Mucosa of gallbladder (tissue), 1 donor: ENCODE results near the gene SERPINA4. TPM values are rescaled to one million over a fixed set of nuclear protein-coding genes. Genes with fewer than 3 reads are reported as not detected.
"Not testable (repeated sequence)": the region's sequence is repeated elsewhere in the genome, so short reads cannot be mapped to it uniquely, and the experiment has no call there.

ENCODE experiments used
- DNase-seq: peaks from one replicate; pipeline ENCODE4 v3.0.0-alpha.2; 2020; ENCODE audit warnings: low spot score
- total RNA-seq: library from RNA; stranded (reverse); gene quantifications from one replicate; pipeline ENCODE4 v1.2.1, GENCODE V29; 2021
- donor health status: DM: no; HTN: no; CAD: no.

SERPINA4 gene
- total RNA-seq, 1 donor from 2014 or later: 133 TPM

DNA sequence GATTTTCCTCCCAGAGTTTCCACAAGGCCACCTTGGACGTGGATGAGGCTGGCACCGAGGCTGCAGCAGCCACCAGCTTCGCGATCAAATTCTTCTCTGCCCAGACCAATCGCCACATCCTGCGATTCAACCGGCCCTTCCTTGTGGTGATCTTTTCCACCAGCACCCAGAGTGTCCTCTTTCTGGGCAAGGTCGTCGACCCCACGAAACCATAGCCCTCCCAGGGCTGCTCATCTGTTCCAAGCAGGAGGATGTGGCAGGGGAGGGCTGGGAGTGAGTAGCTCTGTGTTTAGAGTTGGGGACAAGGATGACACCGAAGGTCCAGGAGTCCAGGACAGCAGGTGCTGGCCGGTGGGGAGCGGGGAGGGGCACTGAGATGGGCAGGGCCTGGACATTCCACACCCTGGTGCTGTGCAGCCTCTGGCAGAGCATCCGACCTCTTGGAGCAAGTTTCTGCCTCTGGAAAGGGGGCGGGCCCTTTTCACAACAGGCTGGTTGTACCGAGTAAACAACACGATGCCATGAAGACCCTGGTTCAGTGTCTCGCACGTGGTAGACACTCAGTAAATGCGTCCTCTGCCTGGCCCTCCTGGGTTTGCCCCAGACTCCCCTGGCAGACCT lies 8.2 kb downstream of the SERPINA4 start:
- no peak for DNase-seq

DNA sequence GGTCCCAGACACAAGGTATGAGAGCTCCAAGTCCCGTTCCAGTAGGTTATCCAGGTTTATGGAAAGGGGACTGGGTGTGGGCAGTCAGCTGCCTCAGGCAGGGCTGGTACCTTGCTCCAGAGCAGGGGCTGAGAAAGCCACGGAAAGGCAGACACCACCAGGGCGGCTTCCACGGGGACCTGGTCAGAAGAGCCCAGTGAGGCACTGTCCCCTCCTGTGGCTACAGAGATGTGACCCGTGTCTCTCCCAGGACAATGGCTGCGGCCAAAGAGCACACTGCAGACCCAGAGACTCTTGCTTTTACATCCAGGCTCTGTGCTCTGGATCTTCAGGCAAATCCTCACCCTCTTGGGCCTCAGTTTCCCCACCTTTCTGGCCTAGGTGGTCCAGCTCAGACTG lies 8.8 kb downstream of the SERPINA4 start:
- DNase-seq: no peak

DNA sequence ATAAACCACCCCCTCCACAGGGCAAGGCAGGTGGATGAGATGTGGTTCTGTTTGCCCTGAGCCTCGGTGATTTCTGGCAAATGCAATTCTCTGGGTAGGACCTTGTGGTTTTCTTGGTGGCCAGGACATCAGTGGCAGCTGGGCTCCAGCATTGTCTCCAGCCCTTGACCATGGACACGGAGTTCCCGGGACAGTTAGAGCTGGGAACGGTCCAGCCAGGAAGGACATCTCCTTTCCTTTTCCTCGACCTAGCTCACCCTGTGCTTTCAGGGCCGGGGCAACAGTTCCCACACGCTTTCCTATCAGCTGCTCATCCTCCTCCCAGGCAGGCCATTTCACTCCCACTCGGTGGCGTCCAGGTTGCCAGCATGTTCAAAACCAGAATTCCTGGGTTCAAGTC lies 9.2 kb downstream of the SERPINA4 start:
- DNase-seq: no peak

DNA sequence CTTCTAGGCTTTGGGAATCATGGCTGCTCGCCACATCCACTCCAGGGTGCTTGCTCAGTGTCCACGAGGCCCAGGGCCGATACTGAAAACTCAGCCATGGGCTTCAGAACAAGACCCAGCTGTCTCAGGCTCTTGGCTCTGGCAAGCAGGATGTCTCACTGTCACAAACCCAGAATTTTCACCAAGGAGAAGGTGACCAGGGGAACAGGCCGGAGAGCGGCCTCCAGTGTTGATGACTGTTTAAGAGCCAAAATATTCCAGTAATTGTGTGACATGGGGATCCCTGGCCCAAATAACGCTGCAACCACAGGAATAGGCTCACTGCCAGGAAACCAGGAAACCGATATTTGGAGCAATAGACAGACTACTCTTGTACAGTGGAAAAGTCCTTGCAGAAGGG lies 10.2 kb downstream of the SERPINA4 start:
- no peak for DNase-seq

DNA sequence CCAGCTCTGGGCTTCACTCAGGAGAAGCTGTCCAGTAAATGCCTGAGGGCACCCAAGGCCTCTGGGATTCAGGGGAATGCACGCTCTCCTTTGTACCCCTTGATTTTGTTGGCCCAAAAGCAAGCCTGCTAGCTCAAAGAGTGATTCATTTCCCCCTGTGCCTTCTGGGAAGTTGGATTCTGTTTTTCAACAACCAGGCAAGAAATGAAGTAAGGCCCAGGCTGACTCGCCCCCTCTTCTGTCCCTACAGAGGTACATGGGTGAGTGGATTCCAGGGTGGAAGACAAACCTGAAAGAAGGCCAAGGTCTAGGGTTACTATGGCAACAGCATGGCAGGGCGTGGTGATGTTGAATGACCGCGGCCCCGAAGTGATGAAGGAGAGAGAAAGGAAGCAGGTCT lies 10.7 kb downstream of the SERPINA4 start:
- no peak for DNase-seq

DNA sequence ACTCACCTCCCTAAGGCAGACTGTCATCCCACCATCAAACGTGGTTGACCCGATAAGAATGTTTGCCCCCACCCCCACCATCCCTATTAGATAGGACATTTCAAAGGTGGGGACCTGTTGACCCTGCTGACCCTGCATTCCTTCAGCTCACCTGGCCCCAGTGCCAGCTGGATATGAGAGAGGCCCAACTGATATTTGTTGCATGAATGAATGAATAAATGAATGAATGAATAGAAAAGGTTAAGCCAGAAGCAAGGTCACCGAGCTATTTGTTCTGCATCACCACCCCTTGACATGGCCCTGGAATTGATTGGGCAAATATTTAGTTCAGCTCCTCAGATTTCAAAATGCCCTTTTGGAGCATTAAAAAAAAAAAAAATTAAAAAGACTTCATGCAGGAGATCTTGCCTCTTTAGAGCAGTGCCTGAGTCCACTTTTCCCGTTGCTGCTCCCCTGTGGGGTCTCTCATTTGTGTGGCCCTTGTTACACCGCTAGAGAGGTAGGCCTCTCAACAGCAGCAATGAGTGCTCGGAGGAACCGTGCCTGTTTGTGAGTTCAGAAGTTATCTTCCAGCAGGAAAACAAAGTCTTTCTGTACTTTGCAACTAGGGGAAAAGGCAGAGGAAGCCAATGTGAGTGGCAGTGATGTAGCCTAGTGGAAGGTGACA lies 11.5 kb downstream of the SERPINA4 start:
- DNase-seq: no peak

DNA sequence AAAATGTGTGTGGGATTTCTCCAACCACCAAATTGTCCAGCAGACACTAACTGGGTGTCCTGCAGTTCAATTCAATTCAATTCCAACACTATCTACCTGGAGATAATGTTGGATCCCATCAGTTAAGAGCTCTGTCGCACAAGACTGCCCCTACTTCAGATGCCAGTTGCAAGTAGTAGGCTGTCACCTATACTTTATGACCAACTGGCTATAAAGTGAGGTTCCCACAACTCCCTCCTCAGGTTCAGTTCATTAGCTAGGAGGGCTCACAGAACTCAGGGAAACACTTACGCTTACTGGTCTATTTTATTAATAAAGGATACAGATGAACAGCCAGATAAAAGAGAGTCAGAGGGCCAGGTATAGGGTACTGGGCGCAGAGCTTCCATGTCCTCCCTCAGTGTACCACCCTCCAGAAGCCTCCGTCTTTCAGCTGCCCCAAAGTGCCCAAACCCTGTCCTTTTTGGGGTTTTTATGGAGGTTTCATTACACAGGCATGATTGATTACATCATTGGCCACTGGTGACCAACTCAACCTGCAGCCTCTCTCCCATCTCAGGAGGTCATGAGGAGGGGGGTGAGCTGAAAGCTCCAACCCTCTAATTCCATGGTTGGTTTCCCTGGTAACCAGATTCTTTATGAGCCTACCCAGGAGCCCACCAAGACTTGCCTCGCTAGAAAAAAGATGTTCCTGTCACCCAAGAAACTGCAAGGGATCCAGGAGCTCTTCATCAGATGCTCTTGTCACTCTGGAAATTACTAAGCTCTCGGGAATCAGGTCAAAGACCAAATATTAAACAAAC lies 12.4 kb downstream of the SERPINA4 start:
- DNase-seq: no peak

DNA sequence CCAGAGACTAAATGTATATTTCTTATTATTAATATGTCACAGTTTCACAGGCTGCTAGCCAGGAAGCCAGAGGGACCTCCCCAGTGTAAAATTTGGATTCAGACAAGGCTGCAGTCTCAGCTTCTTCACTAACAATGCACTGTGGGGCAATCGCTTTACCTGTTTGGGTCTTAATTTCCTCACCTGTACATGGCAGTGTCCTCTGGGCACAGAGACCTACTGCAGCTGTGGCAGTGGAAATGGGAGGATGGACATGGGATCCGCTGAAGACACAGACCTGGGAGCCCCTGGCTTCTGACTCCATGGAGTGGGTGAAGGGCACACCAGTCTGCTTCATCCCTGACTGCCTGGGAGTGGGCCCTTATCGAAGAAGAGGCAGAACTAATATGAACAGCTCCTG lies 13.1 kb downstream of the SERPINA4 start:
- DNase-seq: no peak

DNA sequence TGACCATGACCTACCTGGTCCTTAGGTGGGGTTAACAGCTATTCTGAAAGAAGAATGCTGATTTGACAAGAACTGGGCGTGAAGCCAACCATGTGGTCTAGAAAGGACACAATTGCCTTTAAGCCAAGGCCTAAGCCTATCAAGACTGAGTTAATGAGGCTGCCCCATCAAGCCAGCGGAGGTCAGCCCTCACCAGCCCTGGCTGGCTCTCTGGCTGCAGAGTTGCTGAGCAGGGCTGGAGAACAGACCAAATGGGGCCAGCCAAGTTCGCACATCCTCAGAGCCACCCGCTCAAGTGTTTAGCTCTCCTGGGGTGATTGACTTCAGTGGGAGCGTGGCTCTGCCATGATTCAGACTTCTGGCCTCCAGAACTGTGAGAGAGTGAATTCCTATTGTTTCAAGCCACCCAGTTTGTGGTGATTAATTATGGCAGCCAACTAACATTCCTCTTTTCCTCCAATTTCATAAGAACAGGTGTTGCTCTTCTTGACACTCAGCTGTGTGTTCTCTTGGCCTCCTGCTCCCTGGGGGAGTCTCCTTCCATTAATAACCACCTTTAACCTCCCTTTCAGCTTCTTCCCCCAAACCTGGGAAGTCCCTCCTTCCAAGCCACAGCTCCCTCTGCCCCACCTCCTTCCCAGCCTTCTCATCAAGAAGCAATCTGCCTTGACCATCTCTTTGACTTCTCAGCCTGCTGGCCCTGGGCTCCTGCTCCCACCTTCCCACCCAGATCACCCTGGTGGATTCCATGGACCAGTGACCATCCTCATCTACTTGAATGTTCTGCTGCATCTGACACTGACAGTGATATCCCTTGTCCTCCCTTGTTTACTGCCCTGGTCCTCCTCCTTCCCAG lies 14.7 kb downstream of the SERPINA4 start:
- DNase-seq: no peak

DNA sequence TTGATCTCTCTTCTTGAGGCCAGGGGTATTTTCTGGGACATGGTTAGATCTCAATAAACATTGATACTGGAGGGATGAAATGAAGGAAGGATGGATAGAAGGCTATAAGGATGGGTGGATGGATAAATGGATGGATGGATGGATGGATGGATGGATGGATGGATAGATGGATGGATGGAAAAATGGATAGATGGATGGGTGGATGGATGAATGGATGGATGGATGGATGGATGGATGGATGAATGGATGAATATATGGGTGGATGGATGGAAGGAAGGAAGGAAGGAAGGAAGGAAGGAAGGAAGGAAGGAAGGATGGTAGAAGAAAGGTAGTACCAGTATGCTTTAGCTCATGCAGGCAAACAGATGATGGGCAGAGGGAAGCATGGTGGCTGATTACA lies 16.2 kb downstream of the SERPINA4 start:
- not testable (repeated sequence) for DNase-seq

DNA sequence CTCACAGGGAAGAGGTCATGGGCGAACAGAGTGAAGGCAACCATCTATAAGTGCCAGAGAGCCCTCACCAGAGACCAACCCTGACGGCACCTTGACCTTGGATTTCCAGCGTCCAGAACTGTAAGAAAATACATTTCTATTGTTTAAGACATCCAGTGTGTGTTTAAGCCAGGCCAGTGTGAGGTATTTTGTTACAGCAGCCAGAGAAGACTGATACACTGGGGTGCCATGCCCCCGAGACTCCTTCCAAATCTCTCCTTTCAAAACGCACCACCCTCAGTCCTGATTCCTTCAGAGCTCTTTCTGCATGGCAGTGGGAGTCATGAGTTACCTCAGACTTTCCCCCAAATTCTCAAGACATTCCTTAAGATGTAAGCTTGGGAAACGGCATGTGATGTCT lies 17.5 kb downstream of the SERPINA4 start:
- DNase-seq: no peak

DNA sequence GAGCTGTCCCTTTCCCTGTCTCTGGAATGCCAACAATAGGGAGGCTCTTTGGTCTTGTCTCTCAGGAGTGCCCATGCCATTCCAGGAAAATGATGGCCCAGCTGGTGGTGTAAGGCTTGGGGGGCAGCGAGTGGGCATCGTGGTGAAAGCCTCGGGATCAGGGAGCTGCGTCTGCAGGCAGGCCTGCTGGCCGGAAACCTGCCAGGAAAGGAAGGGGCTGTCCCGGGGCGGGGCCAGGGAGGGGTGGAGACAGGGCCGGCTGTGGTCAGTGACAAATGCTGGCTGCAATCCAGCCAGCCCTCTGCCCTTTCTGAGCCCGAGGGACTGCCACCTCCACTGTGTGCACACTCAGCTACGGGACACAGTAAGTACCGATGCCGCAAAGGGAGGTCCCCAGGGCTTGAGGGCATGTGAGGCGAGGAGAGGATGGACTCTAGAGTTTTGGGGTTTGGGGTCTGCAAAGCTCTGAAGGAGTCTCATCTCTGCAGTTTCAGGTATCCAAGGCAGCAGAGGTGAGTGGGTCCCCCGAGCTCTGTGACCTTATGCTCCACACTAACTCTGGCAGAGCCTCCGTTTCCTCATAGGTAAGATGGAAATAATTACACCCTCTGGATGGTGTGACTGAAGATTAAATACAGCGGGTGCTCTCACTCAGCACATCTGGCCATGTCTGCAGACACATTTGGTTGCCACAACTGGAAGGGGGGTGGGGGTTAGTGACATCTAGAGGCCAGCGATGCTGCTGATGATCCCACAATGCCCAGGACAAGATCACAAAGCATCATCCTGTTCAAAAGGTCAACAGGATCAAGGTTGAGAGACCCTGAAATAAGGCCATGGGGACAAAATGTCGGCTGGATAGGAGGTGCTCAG lies 20.1 kb downstream of the SERPINA4 start, which contains the start of gene SERPINA5:
Gene SERPINA5 (plus strand): TSS at position 300 of the 873 bp plus-strand sequence. CDS start 5,937 bp downstream, outside the sequence.
- DNase-seq: peak; percentile 82

DNA sequence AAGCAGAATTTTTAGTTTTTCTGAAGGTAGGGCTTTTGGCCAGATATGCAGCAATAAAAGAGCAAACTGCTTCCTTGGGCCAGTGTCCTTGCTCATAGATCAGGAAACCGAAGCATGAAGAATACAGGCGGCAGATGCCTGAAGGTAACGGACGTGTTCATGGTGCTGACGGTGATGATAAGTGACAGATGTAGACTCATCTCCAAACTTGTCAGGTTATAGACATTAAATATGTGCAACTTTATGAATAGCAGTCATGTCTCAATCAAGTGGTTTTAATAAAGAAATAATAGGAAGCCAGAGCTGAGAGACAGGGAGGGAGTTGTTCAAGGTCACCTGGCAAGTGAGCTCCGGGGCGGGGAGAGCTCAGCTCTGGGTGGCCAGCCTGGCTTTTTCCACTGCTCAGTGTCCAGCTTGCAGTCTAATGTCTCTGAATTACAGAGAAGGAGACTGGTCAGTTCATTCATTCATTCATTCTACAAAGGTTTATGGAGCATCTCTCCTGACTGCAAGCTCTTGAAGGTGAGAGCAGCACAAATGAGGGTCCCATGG lies 21.0 kb downstream of the SERPINA4 start:
- DNase-seq: no peak

DNA sequence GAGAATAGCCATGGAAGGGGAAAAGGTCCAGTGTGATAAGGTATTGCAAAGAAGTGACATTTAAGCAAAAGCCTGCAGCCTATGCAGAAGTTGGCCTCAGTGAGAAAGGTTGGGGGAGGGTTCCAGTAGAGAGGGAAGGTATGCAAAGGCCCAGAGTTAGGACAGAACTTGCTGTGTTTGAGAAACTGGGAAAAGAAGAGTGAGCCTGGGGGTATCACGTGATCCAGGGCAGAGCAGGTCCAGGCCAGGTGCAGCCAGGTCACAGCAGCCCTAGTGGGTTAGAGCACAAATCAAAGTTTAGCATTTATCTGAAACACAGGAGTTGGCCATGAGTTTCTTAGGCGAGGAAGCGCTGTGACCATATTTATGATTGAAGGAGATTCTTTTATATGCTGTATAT lies 21.6 kb downstream of the SERPINA4 start:
- no peak for DNase-seq

DNA sequence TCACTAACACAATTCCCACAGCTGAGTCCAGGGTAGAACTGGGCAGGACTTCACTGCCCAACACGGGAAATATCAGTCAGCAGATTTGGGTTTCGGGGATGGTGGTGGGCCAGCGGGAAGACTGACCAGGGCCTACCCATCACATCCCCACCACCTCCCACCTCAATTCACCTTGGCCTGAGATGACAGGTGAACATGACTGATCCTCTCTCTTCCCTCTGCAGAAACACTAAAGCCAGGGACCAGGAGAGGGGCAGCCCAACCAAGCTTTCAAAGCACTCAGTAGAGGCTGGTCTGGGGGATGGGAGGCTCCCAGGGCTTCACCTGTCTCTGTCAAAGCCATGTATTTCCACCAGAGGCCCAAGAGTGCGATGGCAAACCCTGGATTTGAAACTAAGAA lies 22.3 kb downstream of the SERPINA4 start:
- DNase-seq: no peak

DNA sequence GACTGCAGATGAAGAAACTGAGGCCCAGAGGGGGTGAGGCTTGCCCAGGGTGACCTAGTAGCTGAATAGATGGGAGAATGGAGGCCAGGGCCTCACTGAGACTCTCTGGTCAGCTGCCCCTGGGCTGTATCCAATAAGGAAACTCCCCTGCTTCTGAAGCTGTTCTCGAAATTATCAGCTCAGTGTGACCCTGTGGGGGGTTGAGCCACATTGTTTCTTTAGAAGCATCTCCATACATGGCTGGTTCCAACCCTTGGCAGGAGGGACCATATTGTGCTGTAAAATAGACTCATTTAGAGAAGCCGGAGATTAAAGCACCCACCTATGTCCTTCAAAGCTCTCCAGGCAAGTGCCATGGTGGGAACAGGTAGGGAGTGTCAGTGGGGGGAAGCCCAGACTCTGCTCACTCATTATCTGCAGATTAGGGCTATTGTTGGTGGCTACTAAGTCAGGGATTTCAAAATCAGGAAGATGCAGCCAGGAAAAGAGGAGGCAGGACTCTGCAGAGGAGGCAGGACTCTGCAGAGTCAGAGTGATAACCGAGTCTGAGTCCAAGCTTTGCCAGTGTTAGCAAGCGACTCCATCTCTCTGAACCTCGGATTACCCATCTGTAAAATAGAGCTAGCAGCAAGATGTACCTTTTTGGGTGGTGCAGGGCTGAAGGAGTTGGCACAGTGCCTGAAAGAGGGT lies 23.5 kb downstream of the SERPINA4 start:
- DNase-seq: no peak

DNA sequence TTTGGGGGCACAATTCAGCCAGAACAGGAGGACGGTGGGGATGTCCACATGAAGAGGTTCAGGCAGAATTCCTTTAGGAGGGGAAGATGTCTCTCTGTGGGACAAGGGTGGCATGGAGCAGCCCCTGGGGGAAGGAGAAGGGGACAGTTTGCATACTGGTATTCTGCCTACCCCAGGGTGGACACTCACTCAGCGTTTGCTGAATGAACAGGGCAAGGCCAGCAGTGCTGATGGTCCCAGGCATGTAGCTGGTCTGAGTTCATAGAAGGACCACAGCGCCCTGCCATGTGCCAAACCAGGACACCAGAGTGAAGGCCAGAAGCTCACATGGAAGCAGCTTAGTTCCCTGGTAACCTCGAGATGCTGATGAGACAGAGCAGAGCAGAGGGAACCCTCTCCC lies 25.4 kb downstream of the SERPINA4 start:
- DNase-seq: no peak

DNA sequence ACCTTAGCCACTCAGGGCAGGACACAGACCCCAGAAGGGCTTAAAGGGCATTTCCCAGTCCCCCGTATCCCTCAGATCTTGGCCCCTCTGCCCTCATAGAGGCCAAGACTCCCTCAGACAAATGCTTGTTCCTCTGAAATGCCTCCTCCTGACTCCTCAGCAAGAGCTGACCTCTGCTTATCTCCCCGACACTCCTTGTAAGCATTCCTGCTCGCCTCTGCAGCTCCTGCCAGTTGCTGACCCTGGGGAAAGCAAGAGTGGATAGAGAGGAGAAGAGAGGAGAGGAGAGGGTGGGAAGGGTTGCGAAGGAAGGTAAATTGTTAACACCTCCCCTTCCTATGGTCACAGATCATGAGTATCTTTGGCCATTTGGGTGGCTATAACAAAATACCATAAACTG lies 27.1 kb downstream of the SERPINA4 start:
- no peak for DNase-seq

DNA sequence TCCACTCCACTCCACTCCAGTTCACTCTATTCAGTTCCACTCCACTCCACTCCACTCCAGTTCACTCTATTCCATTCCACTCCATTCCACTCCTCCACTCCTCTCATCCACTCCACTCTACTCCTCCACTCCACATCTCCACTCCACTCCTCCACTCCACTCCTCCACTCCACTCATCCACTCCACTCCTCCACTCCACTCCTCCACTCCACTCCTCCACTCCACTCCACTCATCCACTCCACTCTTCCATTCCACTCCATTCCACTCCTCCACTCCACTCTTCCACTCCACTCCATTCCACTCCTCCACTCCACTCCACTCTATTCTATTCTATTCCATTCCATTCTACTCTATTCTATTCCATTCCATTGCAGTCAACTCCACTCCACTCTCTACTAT lies 29.8 kb downstream of the SERPINA4 start:
- no peak for DNase-seq

DNA sequence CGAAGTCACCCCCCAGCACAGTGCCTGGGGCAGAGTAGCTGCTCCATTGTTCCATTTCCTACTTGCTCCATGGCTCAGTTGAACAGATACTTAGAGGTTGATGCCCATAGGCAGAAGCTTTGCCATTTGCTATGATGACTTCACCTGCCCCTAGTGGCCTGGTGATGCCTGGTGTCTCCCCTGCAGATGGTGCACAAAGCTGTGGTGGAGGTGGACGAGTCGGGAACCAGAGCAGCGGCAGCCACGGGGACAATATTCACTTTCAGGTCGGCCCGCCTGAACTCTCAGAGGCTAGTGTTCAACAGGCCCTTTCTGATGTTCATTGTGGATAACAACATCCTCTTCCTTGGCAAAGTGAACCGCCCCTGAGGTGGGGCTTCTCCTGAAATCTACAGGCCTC lies 30.6 kb downstream of the SERPINA4 start:
- DNase-seq: no peak
